Measurements from ENCODE around the gene HADH. TPM values are rescaled to one million over a fixed set of nuclear protein-coding genes. Genes with fewer than 3 reads are reported as not detected.
A peak's percentile ranks its signal among the peaks of the same experiment; 100 is the strongest.

The HADH gene
- total RNA-seq, 3 donors from 2014 or later = 76.7 to 151 (median 103) TPM

DNA sequence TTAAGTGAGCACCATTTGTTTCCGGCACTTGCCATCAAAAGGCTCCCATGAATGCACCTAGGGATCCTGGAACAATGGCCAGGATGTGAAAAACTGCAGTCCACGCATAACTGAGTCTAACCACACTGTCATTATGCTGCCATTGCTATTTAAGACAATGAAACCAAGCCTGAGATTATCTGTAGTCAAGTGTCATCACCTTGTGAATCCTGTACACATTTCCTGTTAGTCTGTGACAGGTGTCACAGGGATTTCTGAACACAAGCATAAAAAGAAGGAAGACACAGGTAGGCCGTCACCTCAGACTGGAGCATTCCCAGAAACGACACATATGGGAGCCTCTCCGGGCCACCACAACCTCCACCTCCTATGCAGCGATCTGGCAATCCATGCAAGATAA, 66.7 kb downstream of the HADH start:
- intact Hi-C loops (cut with DNase I, micrococcal nuclease) = no loop called here

DNA sequence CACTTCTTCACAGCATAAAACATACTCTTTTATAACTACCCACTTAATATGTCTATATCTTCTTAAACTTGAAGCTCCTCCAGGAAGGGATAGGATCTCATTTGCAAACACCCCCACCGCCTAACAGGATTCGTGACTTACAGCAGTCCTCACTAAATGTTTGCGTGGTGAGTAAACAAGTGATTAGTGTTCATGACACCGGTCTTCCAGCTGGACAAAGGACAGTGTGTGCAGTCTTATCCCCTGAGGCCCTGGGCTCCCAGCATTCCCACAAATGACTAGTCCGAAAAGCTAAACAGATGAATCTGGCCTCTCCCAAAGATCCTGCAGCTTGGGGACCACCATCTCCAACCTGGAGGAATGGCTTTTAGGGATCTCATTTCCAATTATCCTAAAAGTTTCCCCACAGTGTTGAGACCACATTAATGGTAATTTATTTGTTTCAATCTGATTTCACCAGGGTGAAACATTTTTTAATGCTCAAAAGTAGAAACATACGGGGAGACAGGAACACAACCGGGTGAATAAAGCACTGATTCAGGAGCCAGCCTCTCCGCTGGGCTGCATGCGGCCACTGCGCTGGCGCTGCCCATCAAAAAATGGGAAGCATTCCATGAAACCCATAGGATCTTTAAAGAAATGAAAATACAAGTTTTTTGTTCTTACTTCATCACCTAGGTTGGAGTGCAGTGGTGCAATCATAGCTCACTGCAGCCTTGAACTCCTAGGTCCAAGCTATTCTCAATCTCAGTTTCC, 69.2 kb downstream of the HADH start:
- intact Hi-C loops (cut with DNase I, micrococcal nuclease) = no loop called here
- Histone ChIP-seq H3K4me1 (ENCODE audit: low read depth) (no peaks in the 10 kb centered on the region), H3K9me3 (no peaks in the 10 kb centered on the region), H3K4me3 (no peak overlapping the region), H3K36me3 (ENCODE audit: low read depth) (no peaks in the 10 kb centered on the region)
- ATAC-seq = no peak
- DNase-seq = no peak
- TF ChIP-seq, protein P1, sequence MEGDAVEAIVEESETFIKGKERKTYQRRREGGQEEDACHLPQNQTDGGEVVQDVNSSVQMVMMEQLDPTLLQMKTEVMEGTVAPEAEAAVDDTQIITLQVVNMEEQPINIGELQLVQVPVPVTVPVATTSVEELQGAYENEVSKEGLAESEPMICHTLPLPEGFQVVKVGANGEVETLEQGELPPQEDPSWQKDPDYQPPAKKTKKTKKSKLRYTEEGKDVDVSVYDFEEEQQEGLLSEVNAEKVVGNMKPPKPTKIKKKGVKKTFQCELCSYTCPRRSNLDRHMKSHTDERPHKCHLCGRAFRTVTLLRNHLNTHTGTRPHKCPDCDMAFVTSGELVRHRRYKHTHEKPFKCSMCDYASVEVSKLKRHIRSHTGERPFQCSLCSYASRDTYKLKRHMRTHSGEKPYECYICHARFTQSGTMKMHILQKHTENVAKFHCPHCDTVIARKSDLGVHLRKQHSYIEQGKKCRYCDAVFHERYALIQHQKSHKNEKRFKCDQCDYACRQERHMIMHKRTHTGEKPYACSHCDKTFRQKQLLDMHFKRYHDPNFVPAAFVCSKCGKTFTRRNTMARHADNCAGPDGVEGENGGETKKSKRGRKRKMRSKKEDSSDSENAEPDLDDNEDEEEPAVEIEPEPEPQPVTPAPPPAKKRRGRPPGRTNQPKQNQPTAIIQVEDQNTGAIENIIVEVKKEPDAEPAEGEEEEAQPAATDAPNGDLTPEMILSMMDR (IDR thresholded peaks at IDR 0.05) = no peak

More for the DNA sequence above, 66.7 kb downstream of the HADH start:
- no peak overlapping the region for H3K4me3 ChIP-seq
- ATAC-seq (no peak), DNase-seq (no peak)
- no peaks in the 10 kb centered on the region for H3K9me3 ChIP-seq
- TF ChIP-seq, protein P1 (IDR thresholded peaks at IDR 0.05) = no peak
- H3K4me1 ChIP-seq (ENCODE audit: low read depth) = no peaks in the 10 kb centered on the region
- no peaks in the 10 kb centered on the region for H3K36me3 ChIP-seq (ENCODE audit: low read depth)

DNA sequence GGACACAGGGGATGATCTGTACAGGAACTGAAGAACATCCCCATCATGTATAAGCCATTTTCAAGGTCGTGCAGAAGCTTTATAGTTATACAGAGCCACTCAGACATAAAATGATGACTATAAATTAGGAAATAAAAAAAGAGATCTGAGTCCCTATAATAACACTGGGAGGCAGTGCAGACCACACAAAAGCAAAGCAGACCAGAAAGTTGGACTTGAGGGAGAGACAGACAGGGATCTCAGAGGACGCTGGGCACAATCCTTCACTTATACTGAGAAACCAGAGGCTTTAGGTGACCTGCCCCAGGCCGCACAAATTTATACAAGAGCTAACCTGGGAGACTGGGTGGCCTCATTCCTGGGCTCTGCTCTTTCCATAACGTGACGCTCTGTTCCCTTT, 70.5 kb downstream of the HADH start:
- TF ChIP-seq, protein P1 (IDR thresholded peaks at IDR 0.05) = no peak
- H3K4me3 ChIP-seq = no peak overlapping the region
- intact Hi-C loops (cut with DNase I, micrococcal nuclease) = no loop called here
- peak in 1 of 3 donors; percentile 27 for DNase-seq
- no peaks in the 10 kb centered on the region for H3K4me1 ChIP-seq (ENCODE audit: low read depth)
- ATAC-seq = peak; percentile 19
- H3K9me3 ChIP-seq = no peaks in the 10 kb centered on the region
- no peaks in the 10 kb centered on the region for H3K36me3 ChIP-seq (ENCODE audit: low read depth)

DNA sequence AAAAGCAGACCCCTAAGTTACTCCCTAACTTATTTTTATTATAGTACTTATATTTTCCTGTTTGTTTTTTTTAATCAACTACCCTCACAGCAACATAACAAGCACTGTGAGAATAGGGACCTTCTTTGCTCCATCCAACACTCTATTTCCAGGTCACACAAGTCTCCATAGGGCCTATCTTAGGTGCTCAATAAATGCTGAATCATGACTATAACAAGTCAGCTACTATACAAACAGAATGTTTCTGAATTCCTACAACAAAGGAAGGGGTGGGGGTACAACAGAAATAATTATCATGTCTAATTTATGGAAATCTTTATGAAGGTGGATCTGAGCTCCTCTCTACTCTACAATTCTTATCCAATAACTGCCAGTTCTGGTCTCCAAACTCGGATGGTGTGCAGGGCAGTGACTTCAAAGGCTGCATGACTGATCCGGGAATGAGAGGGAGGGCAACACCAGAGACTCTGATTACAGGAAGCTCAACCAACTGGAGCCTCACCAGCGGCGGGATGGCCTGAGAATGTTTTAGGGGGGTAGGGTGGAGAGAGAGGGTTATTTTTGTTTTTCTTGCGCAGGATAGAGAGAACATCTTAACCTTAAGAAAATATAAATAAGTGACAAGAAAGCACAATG, 71.1 kb downstream of the HADH start:
- Histone ChIP-seq H3K9me3 (no peaks in the 10 kb centered on the region), H3K36me3 (ENCODE audit: low read depth) (no peaks in the 10 kb centered on the region), H3K4me3 (no peak overlapping the region), H3K4me1 (ENCODE audit: low read depth) (no peaks in the 10 kb centered on the region)
- DNase-seq = no peak
- intact Hi-C loops (cut with DNase I, micrococcal nuclease) = no loop called here
- no peak for ATAC-seq
- TF ChIP-seq, protein P1 (IDR thresholded peaks at IDR 0.05) = no peak

DNA sequence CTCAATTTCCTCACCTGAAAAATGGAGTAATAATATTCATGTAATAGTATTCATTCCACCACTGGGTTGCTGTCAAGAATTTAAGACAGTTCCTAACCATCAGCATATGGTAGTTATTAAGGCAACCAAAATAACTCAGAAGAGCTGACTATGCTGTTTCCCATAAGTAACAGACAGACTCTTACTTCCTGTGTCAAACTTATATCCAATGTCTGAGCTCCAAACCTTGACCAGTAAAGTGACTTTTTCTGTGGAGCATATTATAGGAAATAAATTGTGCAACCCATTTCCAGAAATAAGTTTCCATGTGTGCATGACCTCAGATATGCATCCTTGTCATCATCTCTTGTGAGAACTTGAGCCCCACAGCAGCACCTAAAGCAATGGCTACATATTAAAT, 78.8 kb downstream of the HADH start:
- no peak for ATAC-seq
- no peak overlapping the region for H3K4me3 ChIP-seq
- intact Hi-C loops (cut with DNase I, micrococcal nuclease) = no loop called here

More for the DNA sequence above, 78.8 kb downstream of the HADH start:
- DNase-seq = no peak
- H3K9me3 ChIP-seq = no peaks in the 10 kb centered on the region
- H3K4me1 ChIP-seq (ENCODE audit: low read depth) = no peaks in the 10 kb centered on the region
- TF ChIP-seq, protein P1 (IDR thresholded peaks at IDR 0.05) = no peak
- no peaks in the 10 kb centered on the region for H3K36me3 ChIP-seq (ENCODE audit: low read depth)

All from mucosa of descending colon (tissue), 3 donors.